ENCODE data around the gene SMG5. TPM values are rescaled to one million over a fixed set of nuclear protein-coding genes. Genes with fewer than 3 reads are reported as not detected.

Gene SMG5
- total RNA-seq, 2 experiments from 2014 or later: 87.9 to 88.9 TPM

DNA sequence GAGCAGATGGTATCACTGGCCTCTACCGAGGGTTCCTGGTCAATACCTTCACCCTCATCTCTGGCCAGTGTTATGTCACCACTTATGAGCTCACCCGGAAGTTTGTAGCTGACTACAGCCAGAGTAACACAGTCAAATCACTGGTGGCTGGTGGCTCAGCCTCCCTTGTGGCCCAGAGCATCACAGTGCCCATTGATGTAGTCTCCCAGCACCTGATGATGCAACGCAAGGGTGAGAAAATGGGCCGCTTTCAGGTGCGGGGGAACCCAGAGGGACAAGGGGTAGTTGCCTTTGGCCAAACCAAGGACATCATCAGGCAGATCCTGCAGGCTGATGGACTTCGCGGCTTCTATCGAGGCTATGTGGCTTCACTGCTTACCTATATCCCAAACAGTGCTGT, 82.6 kb downstream of the SMG5 start:
- peaks cover 69% of the 10 kb centered on the region for H3K36me3 ChIP-seq (ENCODE audit: insufficient read depth, low read length)
- intact Hi-C loops (cut with micrococcal nuclease; ENCODE audit: unreplicated experiment): no loop called here
- peaks cover 30% of the 10 kb centered on the region for H3K79me2 ChIP-seq (ENCODE audit: insufficient read depth, low read depth, low read length)
- ChIA-PET CTCF (ENCODE audit: unreplicated experiment) (no interaction called here), POLR2A (interaction anchor here (0.6 to 0.7 kb wide), 3 partner anchors 57 to 1652 kb away, joined by 3 to 10 read pairs (median 4); no protein-coding TSS in a partner anchor)
- H4K20me1 ChIP-seq (ENCODE audit: insufficient read depth, low read length): no peaks in the 10 kb centered on the region; the same call in 1 of the 2 replicates
- peaks cover 13% of the 10 kb centered on the region for H3K4me1 ChIP-seq (ENCODE audit: insufficient read depth, low read length, poor library complexity, severe bottlenecking)
- H3K4me3 ChIP-seq (ENCODE audit: low read depth, low read length, poor library complexity, severe bottlenecking): no peak overlapping the region
- H2AFZ ChIP-seq (ENCODE audit: low read length): no peak overlapping the region
- BruUV-seq (replicated peaks): no TSS peak
- no peak for TF ChIP-seq EZH2phosphoT487 (IDR thresholded peaks at IDR 0.05; ENCODE audit: borderline replicate concordance, low read depth, low read length)
- TF ChIP-seq, protein P1, sequence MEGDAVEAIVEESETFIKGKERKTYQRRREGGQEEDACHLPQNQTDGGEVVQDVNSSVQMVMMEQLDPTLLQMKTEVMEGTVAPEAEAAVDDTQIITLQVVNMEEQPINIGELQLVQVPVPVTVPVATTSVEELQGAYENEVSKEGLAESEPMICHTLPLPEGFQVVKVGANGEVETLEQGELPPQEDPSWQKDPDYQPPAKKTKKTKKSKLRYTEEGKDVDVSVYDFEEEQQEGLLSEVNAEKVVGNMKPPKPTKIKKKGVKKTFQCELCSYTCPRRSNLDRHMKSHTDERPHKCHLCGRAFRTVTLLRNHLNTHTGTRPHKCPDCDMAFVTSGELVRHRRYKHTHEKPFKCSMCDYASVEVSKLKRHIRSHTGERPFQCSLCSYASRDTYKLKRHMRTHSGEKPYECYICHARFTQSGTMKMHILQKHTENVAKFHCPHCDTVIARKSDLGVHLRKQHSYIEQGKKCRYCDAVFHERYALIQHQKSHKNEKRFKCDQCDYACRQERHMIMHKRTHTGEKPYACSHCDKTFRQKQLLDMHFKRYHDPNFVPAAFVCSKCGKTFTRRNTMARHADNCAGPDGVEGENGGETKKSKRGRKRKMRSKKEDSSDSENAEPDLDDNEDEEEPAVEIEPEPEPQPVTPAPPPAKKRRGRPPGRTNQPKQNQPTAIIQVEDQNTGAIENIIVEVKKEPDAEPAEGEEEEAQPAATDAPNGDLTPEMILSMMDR (conservative IDR thresholded peaks at IDR 0.05; ENCODE audit: low read length): no peak
- H3K9me3 ChIP-seq (ENCODE audit: low read length): no peaks in the 10 kb centered on the region
- no peaks in the 10 kb centered on the region for H3K9me2 ChIP-seq (ENCODE audit: insufficient read depth, low read length)
- no peak overlapping the region for H3K4me2 ChIP-seq (ENCODE audit: low read length)
- no peak for DNase-seq (ENCODE audit: low spot score)
- H3K27ac ChIP-seq (ENCODE audit: low read depth, low read length, poor library complexity, severe bottlenecking): no peak overlapping the region

Other genes with a start within 250 kb of the SMG5 start
- 20.8 and 33.2 TPM in 2 replicates for gene UBQLN4, start 229.0 kb downstream of the SMG5 start, total RNA-seq (2014; rRNA removed; shearing (Covaris generic))
- 37.1 and 40.3 TPM in 2 replicates for gene UBQLN4, start 229.0 kb downstream of the SMG5 start, total RNA-seq (2022)
- gene LAMTOR2, start 228.0 kb downstream of the SMG5 start, total RNA-seq (2014; rRNA removed; shearing (Covaris generic)): 71.3 and 103 TPM in 2 replicates
- gene LAMTOR2, start 228.0 kb downstream of the SMG5 start, total RNA-seq (2022): 52.1 and 55.2 TPM in 2 replicates
- not detected in 2 replicates for gene RAB25, start 221.7 kb downstream of the SMG5 start, total RNA-seq (2014; rRNA removed; shearing (Covaris generic))
- 0.48 TPM in 1 of 2 replicates, not detected in the other for gene RAB25, start 221.7 kb downstream of the SMG5 start, total RNA-seq (2022)
- gene MEX3A, start 200.4 kb downstream of the SMG5 start, total RNA-seq (2014; rRNA removed; shearing (Covaris generic)): 4.5 and 5.3 TPM in 2 replicates
- gene MEX3A, start 200.4 kb downstream of the SMG5 start, total RNA-seq (2022): 5.3 and 5.5 TPM in 2 replicates
- gene LMNA, start 168.1 kb downstream of the SMG5 start, total RNA-seq (2014; rRNA removed; shearing (Covaris generic)): 12.9 and 14.3 TPM in 2 replicates
- 5.0 and 6.5 TPM in 2 replicates for gene LMNA, start 168.1 kb downstream of the SMG5 start, total RNA-seq (2022)
- 77.8 and 81.2 TPM in 2 replicates for gene SEMA4A, start 129.2 kb downstream of the SMG5 start, total RNA-seq (2014; rRNA removed; shearing (Covaris generic))
- gene SEMA4A, start 129.2 kb downstream of the SMG5 start, total RNA-seq (2022): 196 and 205 TPM in 2 replicates
- 8.5 and 11.0 TPM in 2 replicates for gene SLC25A44, start 88.7 kb downstream of the SMG5 start, total RNA-seq (2014; rRNA removed; shearing (Covaris generic))
- gene SLC25A44, start 88.7 kb downstream of the SMG5 start, total RNA-seq (2022): 22.5 and 26.1 TPM in 2 replicates
- 82.5 and 88.3 TPM in 2 replicates for gene PMF1, start 69.8 kb downstream of the SMG5 start, total RNA-seq (2014; rRNA removed; shearing (Covaris generic))
- gene PMF1, start 69.8 kb downstream of the SMG5 start, total RNA-seq (2022): 67.5 and 75.5 TPM in 2 replicates
- 4.2 and 6.0 TPM in 2 replicates for gene BGLAP, start 40.6 kb downstream of the SMG5 start, total RNA-seq (2014; rRNA removed; shearing (Covaris generic))
- gene BGLAP, start 40.6 kb downstream of the SMG5 start, total RNA-seq (2022): 3.7 and 4.7 TPM in 2 replicates
- gene PAQR6, start 34.8 kb downstream of the SMG5 start, total RNA-seq (2014; rRNA removed; shearing (Covaris generic)): 4.2 and 5.0 TPM in 2 replicates
- 15.7 and 16.4 TPM in 2 replicates for gene PAQR6, start 34.8 kb downstream of the SMG5 start, total RNA-seq (2022)
- 5.0 and 6.2 TPM in 2 replicates for gene TMEM79, start 1.5 kb upstream of the SMG5 start, total RNA-seq (2014; rRNA removed; shearing (Covaris generic))
- 6.8 and 7.4 TPM in 2 replicates for gene TMEM79, start 1.5 kb upstream of the SMG5 start, total RNA-seq (2022)
- gene GLMP, start 12.9 kb upstream of the SMG5 start, total RNA-seq (2014; rRNA removed; shearing (Covaris generic)): 0.60 TPM in 1 of 2 replicates, not detected in the other
- gene GLMP, start 12.9 kb upstream of the SMG5 start, total RNA-seq (2022): 4.9 and 8.0 TPM in 2 replicates
- gene VHLL, start 16.5 kb upstream of the SMG5 start, total RNA-seq (2014; rRNA removed; shearing (Covaris generic)): 0.63 and 1.2 TPM in 2 replicates
- 0.59 TPM in 1 of 2 replicates, not detected in the other for gene VHLL, start 16.5 kb upstream of the SMG5 start, total RNA-seq (2022)
- 385 and 407 TPM in 2 replicates for gene CCT3, start 55.5 kb upstream of the SMG5 start, total RNA-seq (2014; rRNA removed; shearing (Covaris generic))
- 321 and 387 TPM in 2 replicates for gene CCT3, start 55.5 kb upstream of the SMG5 start, total RNA-seq (2022)
- 2.3 TPM in 1 of 2 replicates, not detected in the other for gene TSACC, start 55.7 kb upstream of the SMG5 start, total RNA-seq (2014; rRNA removed; shearing (Covaris generic))
- 1.9 and 2.0 TPM in 2 replicates for gene TSACC, start 55.7 kb upstream of the SMG5 start, total RNA-seq (2022)
- gene RHBG, start 86.4 kb upstream of the SMG5 start, total RNA-seq (2014; rRNA removed; shearing (Covaris generic)): not detected in 2 replicates
- gene RHBG, start 86.4 kb upstream of the SMG5 start, total RNA-seq (2022): not detected in 2 replicates
- 23.4 and 42.7 TPM in 2 replicates for gene MEF2D, start 217.9 kb upstream of the SMG5 start, total RNA-seq (2014; rRNA removed; shearing (Covaris generic))
- 92.3 and 101 TPM in 2 replicates for gene MEF2D, start 217.9 kb upstream of the SMG5 start, total RNA-seq (2022)